Stimulated activated CD4-positive, alpha-beta T cell treated with anti-CD3 and anti-CD28 coated beads, TNF-alpha, amount 100 ng/mL, for 4 hours (primary cell): ENCODE results near the gene TRIM72.
"Not testable (repeated sequence)": the region's sequence is repeated elsewhere in the genome, so short reads cannot be mapped to it uniquely, and the experiment has no call there.

Experiments used
- DNase-seq, 3 experiments: peaks; one replicate each; pipeline ENCODE4 v3.0.0-alpha.2; 2020; ENCODE audit warnings: low read depth in 3 of 3

TRIM72 gene

DNA sequence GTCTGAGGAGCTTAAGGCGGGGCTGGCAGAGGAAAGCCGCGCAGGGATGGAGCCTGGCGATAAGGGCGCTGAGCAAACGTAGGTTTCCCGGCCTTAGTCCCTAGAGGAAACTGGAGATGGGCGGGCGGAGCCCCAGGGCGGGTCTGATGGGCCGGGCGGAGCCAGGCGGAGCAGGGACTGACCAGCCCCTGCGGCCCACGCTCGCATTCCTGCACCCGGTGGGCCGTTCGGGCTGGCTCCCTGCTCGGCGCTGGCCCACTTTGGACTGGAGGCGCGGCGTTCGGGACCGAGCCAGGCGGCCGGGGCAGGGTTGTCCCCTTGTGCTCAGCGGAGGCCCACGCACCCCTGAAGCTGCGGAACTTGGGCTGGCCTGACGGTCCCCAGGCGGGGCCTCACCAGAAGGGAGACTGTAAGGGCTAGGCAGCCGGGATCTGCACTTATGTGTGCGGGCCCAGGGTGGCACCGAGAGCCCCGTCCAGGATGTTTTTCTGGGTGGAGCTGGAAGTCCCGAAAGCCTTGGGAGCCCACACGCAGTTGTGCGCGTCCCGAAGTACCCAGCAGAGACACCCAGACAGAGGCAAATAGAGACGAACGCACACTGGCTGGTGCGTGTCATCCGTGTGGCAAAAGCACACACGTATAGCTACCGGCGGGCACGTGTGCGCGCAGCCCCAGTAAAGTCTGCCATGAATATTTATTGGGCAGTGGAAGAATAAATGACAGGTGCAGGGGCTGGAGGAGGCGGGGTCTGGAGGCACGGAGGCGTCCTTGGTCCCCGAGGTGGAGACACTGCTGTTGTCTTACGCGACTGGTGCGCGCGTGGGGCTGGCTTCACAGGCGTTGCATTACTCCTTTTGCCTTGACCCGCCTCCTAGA, 1.6 kb downstream of the TRIM72 start:
- DNase-seq, result no peak

DNA sequence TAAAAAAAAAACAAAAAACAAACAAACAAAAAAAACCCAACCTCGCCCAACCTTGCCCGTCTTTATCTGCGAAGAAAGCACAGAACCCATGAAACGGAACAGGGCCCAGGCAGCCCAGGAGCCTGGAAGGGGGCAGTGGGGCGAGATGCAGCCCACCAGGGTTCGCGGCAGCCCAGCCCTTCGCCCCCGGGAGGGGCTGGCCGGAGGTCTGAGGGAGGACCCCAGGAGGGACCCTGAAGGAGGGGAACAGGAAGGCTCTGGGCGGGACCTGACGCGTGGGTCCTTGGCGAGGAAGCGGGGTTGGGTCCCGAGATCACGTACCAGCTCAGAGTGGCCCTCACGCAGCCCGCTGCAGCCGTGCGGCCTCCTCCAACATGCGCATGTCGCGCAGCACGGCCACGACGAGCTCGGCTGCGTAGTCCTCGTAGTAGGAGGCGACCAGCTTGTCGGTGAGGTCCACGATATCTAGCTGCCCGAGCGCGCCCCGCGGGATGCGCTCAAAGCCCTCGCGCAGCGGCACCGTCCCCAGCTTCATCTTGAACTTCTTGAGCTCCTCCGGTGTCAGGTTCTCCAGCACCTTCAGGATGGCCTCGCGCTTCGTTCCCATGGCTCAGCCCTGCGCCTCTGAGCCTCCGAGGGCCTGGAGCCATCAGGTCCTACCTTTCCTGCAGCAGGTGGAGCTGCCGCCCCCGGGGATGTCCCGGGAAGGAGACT, 2.7 kb downstream of the TRIM72 start, which contains the start of gene PYDC1:
TSS of gene PYDC1 (minus strand) at position 714 of the 714 bp plus-strand sequence. CDS start at position 607, 107 bp downstream.
- DNase-seq, result no peak

DNA sequence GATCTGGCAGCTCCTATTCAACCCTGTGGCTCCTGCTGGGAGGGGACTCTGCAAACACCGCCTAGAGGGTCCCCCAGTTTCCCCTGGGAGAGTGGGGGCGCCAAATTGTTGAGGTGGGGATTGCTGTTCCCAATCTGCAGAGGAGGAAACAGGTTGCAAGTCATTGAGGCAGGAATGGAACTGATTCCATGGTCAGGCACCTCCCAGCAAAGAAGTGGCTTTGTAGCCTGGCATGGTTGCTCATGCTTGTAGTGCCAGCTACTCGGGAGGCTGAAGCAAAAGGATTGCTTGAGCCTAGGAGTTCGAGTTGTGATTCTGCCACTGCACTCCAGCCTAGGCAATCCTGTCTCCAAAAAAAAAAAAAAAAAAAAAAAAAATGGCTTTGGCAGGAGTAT, 3.2 kb downstream of the TRIM72 start:
- DNase-seq, result no peak

DNA sequence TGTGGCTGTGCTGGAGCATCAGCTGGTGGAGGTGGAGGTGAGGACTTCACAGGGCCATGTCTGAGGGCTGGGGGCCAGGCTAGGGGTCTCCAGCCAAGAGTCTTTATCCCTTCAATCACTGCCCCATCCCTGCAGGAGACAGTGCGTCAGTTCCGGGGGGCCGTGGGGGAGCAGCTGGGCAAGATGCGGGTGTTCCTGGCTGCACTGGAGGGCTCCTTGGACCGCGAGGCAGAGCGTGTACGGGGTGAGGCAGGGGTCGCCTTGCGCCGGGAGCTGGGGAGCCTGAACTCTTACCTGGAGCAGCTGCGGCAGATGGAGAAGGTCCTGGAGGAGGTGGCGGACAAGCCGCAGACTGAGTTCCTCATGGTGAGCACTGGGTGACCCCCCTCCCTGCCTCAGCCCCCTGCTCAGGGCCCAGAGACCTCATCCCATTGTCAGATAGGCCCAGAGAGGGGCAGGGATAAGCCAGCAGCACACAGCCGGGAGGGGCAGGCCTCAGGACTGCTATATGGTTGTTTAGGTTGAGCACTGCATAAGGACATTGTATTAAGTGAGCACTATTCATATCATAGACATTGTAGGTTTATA, 5.3 kb downstream of the TRIM72 start:
- DNase-seq, result no peak

DNA sequence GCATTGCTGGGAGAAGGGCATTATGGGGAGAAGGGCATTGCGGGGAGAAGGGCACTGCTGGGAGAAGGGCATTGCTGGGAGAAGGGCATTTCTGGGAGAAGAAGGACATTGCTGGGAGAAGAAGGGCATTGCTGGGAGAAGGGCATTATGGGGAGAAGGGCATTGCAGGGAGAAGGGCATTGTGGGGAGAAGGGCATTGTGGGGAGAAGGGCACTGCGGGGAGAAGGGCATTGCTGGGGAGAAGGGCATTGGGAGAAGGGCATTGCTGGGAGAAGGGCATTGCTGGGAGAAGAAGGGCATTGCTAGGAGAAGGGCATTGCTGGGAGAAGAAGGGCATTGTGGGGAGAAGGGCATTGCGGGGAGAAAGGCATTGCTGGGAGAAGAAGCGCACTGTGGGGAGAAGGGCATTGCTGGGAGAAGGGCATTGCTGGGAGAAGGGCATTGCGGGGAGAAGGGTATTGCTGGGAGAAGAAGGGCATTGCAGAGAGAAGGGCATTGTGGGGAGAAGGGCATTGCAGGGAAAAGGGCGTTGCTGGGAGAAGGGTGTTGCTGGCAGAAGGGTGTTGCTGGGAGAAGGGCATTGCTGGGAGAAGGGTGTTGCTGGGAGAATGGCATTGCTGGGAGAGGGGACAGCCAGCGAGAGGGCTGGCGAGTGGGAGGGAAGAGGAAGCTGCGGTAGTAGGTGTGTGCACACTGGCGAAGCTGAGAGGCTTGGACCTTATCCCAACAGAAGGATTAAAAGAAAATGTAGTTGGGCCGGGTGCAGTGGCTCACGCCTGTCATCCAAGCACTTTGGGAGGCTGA, 7.6 kb downstream of the TRIM72 start:
- no peak for DNase-seq

DNA sequence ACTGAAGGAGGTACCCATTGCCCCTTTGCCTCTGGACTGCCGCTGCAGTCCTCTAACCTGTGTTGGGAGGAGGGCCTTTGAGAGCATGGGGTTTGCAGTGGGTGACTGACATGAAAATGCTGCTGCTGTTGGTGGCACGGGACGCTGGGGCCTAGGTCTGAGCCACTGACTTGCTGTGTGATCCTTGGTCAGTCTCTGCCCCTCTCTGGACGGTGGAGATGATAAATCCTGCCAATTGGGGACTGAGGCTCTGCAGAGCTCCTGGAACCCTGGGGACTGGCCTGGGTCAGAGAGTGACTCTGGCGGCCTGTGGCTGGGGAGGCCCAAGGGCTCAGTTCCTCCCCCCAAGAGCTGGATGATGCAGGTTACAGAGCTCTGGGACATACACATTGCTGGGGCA, 9.1 kb downstream of the TRIM72 start:
- DNase-seq, result no peak

DNA sequence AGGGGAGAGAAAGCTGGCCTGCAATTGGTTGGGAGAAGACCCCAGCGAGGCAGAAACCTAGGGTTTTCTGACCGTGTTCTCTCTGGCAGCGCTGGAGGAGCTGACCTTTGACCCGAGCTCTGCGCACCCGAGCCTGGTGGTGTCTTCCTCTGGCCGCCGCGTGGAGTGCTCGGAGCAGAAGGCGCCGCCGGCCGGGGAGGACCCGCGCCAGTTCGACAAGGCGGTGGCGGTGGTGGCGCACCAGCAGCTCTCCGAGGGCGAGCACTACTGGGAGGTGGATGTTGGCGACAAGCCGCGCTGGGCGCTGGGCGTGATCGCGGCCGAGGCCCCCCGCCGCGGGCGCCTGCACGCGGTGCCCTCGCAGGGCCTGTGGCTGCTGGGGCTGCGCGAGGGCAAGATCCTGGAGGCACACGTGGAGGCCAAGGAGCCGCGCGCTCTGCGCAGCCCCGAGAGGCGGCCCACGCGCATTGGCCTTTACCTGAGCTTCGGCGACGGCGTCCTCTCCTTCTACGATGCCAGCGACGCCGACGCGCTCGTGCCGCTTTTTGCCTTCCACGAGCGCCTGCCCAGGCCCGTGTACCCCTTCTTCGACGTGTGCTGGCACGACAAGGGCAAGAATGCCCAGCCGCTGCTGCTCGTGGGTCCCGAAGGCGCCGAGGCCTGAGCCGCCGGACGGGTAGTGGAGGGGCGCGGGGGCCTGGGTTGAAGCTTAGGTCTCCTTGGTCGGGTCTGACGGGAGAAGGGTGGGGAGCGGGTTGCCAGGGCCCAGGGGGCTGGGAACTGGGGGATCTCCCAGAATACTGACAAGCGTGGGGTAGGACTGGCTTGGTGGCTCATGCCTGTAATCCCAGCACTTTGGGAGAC, 10.4 kb downstream of the TRIM72 start:
- DNase-seq, result no peak

DNA sequence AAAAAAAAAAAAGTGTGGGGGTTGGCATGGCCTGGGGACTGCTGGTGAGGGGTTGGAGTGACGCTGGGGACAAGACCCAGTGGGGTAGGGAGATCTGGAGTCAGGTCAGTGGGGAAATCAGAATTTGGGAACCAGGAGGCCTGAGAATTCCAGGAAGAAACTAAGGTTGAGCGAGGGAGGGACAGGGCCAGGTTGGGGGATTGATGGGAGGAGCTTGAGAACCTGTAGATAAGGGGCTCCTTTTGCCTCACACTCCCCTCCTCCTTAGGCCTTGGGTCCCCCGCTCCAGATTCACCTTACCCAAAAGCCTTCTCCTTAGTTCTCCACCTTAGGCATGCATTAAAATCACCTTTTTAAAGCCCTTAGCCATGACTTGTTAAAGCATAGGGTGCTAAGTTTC, 11.3 kb downstream of the TRIM72 start:
- no peak for DNase-seq

DNA sequence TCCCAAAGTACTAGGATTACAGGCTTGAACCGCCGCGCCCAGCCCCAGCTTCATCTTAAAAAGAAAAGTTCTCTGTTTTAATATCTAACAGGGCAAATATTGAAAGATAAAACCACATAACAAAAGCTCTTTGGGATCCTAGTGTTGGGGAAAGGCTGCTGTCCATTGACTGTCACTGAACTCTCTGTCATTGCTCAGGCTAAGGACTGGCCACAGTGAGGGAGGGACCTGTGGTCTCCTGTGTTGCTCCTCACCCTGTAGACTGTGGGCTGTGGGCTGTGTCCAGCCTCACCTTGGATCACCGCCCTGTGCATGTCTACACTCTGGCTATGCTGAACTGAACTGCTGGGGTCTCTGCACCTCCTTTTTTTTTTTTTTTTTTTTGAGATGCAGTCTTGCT, 14.3 kb downstream of the TRIM72 start:
- DNase-seq, result no peak

DNA sequence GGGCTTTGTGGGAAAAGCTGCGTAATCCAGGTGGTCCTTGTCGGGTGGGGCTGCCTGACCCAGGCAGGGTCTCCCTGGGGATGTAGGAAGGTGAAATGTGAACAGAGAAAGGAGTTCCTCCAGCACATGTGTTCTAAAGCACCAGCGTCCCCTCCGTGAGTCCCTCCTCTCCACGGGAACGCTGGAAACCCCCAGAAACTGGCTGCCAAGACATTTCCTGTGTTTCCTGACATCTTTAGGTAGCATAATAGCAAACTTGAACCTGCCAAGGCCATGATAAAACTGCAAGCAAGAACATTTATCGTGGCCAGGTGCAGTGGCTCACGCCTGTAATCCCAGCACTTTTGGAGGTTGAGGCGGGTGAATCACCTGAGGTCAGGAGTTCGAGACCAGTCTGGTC, 15.6 kb downstream of the TRIM72 start:
- DNase-seq, result no peak

DNA sequence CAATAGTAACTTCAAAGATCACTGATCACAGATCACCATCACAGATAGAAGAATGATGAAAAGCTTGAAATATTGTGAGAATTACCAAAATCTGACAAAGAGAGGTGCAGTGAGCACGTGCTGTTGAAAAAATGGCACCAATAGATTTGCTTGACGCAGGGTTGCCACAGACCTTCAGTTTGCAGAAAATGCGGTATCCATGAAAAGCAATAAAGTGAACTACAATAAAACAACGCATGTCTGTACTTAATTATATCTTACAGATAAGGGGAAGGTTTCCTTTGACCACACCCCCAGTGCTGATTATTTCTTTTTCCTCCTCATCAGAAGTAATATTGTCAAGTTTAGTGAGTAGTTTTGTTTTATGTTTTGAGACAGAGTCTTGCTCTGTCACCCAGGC, 24.1 kb downstream of the TRIM72 start:
- no peak for DNase-seq

DNA sequence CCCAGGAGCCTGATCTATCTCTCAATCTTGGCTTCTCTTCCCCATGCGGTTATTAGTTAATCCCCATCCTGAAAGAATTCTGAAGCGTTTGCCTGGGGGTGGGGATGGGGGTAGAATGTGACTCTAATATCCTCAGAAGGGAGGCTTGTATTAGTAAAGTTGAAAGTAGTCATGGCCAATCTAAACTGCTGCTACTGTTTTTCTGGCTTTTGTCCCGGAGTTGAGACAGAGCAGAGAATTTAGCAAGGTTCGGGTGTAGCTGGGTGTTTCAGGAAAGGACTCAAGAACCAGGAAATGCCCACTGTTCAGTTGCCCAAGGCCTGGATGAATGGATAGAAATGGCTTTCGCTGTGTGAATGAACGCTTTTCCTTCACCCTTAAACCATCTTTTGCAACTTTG, 28.3 kb downstream of the TRIM72 start:
- DNase-seq, result no peak

DNA sequence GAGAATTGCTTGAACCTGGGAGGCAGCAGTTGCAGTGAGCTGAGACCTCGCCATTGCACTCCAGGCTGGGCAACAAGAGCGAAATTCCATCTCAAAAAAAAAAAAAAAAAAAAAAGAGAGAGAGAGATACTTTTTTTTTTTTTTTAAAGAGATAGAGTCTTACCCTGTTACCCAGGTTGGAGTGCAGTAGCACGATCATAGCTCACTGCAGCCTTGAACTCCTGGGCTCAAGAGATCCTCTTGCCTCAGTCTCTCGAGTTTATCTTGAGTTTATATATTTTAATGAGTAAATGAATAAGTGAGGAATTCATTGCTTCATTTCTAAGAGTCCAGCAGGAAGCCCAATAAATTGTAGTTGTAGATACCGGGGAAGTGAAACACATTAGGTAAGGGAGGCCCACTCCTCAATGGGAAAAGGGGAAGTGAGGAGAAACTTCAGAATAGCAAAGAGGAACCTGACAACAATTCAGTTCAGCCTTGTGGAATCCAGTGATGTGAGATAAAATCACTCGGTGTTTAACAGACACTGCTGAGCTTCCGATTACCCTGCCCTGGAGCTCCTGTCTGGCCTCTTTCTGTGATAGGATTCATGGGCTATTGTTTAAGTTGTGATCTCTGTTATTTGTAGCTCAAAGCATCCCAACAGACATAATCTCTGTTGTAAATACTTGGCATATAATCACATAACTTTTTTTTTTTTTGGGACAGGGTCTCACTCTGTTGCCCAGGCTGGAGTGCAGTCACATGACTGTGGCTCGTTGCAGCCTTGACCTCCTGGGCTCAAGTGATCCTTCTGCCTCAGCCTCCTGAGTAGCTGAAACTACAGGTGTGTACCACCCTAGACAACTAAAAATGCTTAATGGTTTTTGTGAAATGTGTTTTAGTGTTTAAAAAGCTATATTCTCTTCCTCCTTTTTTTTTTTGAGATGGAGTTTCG, 30.1 kb downstream of the TRIM72 start:
- DNase-seq, result no peak

DNA sequence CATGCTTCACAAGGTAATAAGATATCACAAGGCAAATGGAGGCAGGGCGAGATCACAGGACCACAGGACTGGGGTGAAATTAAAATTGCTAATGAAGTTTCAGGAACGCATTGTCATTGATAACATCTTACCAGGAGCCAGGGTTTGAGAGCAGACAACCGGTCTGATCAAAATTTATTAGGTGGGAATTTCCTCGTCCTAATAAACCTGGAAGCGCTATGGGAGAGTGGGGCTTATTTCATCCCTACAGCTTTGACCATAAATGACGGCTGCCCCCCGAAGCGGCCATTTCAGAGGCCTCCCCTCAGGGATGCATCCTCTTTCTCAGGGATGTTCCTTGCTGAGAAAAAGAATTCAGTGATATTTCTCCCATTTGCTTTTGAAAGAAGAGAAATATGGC, 31.7 kb downstream of the TRIM72 start:
- not testable (repeated sequence) for DNase-seq

DNA sequence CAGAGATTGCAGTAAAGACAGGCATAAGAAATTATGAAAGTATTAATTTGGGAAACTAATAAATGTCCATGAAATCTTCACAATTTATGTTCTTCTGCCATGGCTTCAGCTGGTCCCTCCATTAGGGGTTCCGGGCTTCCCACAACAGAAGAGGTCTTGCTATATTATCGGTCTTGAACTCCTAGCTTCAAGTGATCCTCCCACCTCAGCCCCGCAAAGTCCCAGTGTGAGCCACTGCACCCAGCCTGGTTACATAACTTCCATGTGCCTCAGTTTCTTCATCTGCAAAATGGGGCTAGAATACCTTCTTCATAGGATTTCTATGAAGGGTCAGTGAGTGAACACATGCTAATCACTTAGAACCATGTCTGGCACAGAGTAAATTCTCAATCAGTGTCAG, 32.4 kb downstream of the TRIM72 start:
- DNase-seq, result no peak

DNA sequence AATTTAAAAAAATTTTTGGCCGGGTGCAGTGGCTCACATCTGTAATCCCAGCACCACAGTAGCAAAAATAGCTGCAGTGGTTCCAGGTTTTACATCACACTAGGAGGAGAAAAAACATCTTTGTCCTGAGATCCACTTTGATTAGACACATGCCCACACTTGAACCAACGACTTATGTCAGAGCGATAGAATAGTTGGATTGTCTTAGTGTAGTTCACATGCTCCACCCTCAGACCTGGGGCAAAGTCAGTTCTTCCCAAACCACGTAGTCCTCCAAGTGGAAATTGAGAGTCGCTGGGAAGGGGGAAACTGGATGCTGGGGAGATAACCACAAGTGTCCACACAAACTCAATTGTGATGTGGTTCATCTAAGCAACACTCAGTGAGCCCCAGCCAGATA, 34.4 kb downstream of the TRIM72 start:
- no peak for DNase-seq

DNA sequence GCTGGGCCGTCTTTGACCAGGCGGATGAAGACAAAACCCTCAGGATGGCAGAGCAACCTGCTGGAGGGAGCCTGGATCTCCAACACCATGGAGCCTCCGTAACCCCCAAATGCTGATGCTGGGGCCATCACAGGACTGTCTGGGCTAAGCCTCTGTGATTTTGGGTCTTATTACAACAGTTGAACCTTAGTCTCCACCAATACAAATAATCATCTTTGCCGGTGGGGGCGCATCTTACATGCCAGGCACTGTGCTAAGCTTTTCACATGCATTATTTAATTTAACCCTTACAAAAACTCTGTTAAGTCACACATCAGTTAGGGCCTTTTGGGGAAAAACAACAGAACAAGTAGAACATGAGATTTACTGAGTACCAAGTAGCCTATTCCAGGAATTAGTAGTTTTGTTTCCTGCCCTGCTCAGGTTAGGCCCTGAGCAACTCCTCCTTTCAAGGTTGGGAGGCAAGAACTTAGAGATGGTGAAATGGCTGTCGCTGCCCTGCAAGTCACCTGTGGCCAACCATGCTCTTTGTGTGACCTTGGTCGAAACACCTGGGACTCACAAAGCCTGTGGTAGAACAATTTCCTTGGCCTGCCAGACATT, 37.0 kb downstream of the TRIM72 start:
- no peak for DNase-seq

DNA sequence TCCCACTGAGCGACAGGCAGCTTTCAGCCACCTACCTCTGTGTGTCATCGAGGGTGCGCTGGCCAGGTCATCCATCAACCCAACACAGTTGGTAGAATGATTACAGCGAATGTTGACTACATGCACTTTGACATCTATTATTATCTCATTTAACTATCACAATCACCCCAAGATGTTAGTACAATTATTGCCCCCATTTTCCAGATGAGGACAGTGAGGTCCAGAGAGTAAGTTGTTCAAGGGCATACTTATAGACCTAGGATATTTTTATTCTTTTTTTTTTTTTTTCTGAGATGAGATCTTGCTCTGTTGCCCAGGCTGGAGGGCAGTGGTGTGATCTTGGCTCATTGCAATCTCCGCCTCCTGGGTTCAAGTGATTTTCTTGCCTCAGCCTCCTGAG, 37.5 kb downstream of the TRIM72 start:
- DNase-seq, result no peak

DNA sequence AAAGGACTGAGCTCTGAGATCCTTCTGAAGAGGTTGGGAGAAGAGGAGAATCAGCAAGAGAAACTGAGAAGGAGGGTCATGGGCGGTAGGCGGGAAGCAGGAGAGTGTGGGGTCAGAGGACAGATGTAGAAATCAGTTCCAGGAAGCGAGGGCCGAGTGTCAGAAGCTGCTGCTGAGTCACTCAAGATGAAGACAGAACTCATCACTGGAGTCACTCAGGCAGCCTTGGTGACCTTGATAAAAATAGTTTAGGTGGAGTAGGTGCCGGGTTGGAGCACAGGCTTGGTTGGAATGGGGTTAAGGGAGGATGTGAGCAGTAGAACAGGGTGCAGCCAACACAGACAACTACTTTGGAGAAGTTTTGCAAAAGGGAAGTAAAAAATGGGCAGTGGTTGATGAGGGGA, 39.7 kb downstream of the TRIM72 start:
- no peak for DNase-seq
